H1 (cell line): ENCODE data around the gene ACTR3C.
"Not testable (repeated sequence)": the region's sequence is repeated elsewhere in the genome, so short reads cannot be mapped to it uniquely, and the experiment has no call there.

ENCODE experiments used
- EP300 ChIP-seq, 2 experiments: IDR thresholded peaks; 1 replicate in 1 of 2; 2 replicates in 1 of 2; pipeline ENCODE4 v1.6.1; 2011 to 2012; ENCODE audit warnings: low read depth in 2 of 2, low read length in 2 of 2, mild to moderate bottlenecking in 2 of 2, borderline replicate concordance in 1 of 2, inconsistent platforms in 1 of 2, moderate library complexity in 1 of 2
- EZH2 ChIP-seq: fragments of 200-600 bp; sonication (generic); IDR thresholded peaks from 2 replicates; pipeline ENCODE4 v1.7.1; 2012; ENCODE audit warnings: low read depth, mild to moderate bottlenecking, moderate library complexity, low read length, inconsistent platforms; ENCODE audit not compliant: severe bottlenecking
- JUN ChIP-seq: IDR thresholded peaks from 2 replicates; pipeline ENCODE4 v1.6.1; 2011; ENCODE audit warnings: low read depth, mild to moderate bottlenecking, improper control_type of control experiment, low read length
- POLR2A ChIP-seq, 2 experiments: IDR thresholded peaks; 1 replicate in 1 of 2; 2 replicates in 1 of 2; pipeline ENCODE4 v1.6.1; 2011; ENCODE audit warnings: low read depth in 2 of 2, low read length in 2 of 2, mild to moderate bottlenecking in 2 of 2; ENCODE audit errors: control extremely low read depth in 1 of 2
- POLR2AphosphoS5 ChIP-seq: IDR thresholded peaks from 2 replicates; pipeline ENCODE4 v1.6.1; 2011; ENCODE audit warnings: low read depth, low read length
- SRF ChIP-seq: IDR thresholded peaks from 2 replicates; pipeline ENCODE4 v1.6.1; 2011; ENCODE audit warnings: mild to moderate bottlenecking, low read depth, low read length, moderate library complexity

DNA sequence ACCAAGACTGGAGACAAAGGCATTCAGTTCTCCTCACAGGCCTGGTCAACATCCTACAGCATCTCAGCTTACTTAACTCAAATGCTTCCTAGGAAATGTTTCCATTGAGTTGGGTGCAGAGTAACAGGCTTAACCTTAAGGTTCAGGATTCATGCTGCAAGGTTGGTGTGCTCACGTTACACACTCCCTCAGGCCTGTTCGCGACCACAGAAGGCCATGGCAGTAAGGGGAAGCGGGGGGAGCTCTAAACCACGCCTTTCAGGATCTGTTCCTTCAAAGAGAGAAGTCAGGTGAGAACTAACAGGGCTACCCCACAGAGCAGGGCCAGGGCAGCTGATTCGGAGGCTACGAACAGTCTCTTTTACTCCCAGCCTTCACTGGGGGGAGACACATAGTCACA is 35.5 kb downstream of the ACTR3C start:
- not testable (repeated sequence) for TF ChIP-seq EP300 (IDR thresholded peaks at IDR 0.05; ENCODE audit: borderline replicate concordance in 1 of 2, low read depth in 2 of 2, low read length in 2 of 2); EZH2; SRF; POLR2AphosphoS5; POLR2A (IDR thresholded peaks at IDR 0.05; ENCODE audit: control extremely low read depth in 1 of 2, low read depth in 2 of 2, low read length in 2 of 2); JUN
